Hepatic stellate cell (primary cell): Measurements from ENCODE around the gene CEP290.

Experiments
- DNase-seq: peaks from one replicate; pipeline ENCODE4 v3.0.0; 2011; ENCODE audit warnings: low spot score

The CEP290 gene

GRCh38 chr12:88141774-88142609 lies at the start of gene CEP290, which contains the start of gene TMTC3:
Gene CEP290 (minus strand): TSS chr12:88142088. CDS start chr12:88141307, 781 bp downstream.
Gene TMTC3 (plus strand): TSS chr12:88142307. CDS start chr12:88148316, 6,009 bp downstream.
- DNase-seq: peak; percentile 87

- DNase-seq: no peak
Observed at GRCh38 chr12:88188180-88188579, 46.3 kb upstream of the CEP290 start.

GRCh38 chr12:88187571-88187970 lies 45.7 kb upstream of the CEP290 start:
- no peak for DNase-seq

- DNase-seq: no peak
Observed at GRCh38 chr12:88185988-88186387, 44.1 kb upstream of the CEP290 start.

- DNase-seq: no peak
Observed at GRCh38 chr12:88185279-88185678, 43.4 kb upstream of the CEP290 start.

GRCh38 chr12:88184196-88184595 lies 42.3 kb upstream of the CEP290 start:
- no peak for DNase-seq

- no peak for DNase-seq
Observed at GRCh38 chr12:88182416-88182815, 40.5 kb upstream of the CEP290 start.

- DNase-seq: no peak
Observed at GRCh38 chr12:88181881-88182280, 40.0 kb upstream of the CEP290 start.

GRCh38 chr12:88179436-88180014 lies 37.6 kb upstream of the CEP290 start:
- DNase-seq: no peak

- DNase-seq: no peak
Observed at GRCh38 chr12:88175544-88175943, 33.7 kb upstream of the CEP290 start.

GRCh38 chr12:88172844-88173407 lies 31.0 kb upstream of the CEP290 start:
- no peak for DNase-seq

- DNase-seq: no peak
Observed at GRCh38 chr12:88167384-88167783, 25.5 kb upstream of the CEP290 start.

- no peak for DNase-seq
Observed at GRCh38 chr12:88166179-88166578, 24.3 kb upstream of the CEP290 start.

GRCh38 chr12:88163371-88163770 lies 21.5 kb upstream of the CEP290 start:
- no peak for DNase-seq

- DNase-seq: no peak
Observed at GRCh38 chr12:88156075-88156654, 14.3 kb upstream of the CEP290 start.

- DNase-seq: peak; percentile 2
Observed at GRCh38 chr12:88153959-88154358, 12.1 kb upstream of the CEP290 start.

GRCh38 chr12:88150063-88150462 lies 8.2 kb upstream of the CEP290 start:
- no peak for DNase-seq

- DNase-seq: no peak
Observed at GRCh38 chr12:88145567-88146505, 3.9 kb upstream of the CEP290 start.

- no peak for DNase-seq
Observed at GRCh38 chr12:88144546-88145468, 2.9 kb upstream of the CEP290 start.

GRCh38 chr12:88144037-88144436 lies 2.1 kb upstream of the CEP290 start:
- no peak for DNase-seq

- DNase-seq: no peak
Observed at GRCh38 chr12:88142610-88142991, 713 bp upstream of the CEP290 start.
